SIG-M5 (cell line): ENCODE data around the gene SEZ6L.

Experiments used
- DNase-seq: peaks from one replicate; lab custom pipeline; 2025; lab: John Stamatoyannopoulos, UW

Gene SEZ6L

DNA sequence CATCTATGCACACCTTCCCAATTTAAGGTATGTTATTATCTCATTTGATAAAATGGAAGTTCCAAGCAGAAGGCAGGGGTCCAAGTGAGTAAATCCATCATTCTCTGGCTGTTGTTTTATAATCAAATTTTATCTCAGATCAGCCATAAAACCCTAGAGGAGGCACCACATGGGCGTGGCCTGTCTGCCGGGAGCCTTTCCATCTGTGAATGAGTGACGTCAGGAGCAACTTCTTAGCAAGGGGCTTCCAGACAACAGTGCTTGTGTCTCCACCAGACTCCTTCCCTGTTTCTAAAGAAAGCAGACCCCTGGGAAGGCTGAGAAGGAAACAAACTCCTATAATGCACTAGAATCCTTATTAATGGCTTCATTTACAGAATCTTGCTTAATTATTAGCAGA lies 13.5 kb downstream of the SEZ6L start:
- DNase-seq = no peak

- no peak for DNase-seq
These were observed 15.9 kb downstream of the SEZ6L start for GRCh38 chr22:26185190-26185589.

- DNase-seq = no peak
These were observed 19.1 kb downstream of the SEZ6L start for GRCh38 chr22:26188341-26188740.

DNA sequence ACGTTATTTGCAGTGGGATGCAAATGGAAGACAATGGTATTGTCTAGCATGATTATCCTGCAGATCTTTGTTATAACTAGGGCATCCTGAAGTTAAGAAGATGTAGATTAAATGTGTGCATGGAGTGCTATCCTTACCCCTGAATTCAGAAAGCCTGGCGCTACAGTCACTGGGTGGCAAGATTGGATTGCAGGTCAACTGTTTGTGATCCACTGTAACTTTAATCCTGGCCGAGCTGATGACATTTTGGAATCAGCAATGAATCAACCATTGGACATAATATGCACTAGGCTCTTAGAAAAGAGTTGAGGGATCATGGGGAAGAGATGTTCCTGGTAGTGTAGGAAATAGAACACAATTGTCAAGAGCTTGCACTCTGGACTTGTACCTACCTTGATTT lies 25.1 kb downstream of the SEZ6L start:
- no peak for DNase-seq

DNA sequence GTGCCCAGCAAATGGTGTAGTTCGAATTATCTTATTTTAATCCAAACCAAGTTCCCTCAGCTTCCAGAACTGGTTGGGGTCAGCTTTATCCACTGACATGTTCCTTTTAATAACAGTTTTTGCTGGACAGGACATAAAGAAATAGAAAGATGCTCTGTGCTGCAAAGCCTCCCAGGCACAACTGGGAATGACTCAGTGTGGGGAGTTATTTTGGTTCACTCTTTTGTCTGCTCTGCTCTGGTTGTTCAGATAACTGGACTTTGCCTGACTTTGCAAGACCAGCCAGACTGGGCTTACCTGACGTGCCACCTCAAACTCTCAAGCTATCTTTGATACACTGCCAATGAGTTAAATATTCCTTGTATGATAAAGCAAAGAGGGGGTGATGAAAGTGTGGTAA lies 25.6 kb downstream of the SEZ6L start:
- DNase-seq = no peak

DNA sequence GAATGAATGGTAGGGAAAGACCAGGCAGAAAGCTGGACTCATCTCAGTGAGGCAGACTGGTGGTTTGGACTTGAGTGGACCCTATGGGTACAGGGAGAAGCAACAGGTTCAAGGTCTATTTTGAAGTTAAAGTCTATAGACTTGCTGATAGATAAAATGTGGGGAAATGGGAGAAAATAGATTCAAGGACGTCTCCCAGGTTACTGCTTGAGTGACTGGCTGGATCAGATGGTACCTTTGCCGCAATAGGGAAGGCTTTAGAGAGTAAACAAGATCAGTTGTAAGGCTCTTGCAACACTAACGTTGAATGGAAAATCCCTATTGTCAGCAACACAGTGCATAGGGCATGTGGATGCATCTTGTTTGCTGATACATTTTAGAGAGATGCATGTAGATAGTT lies 27.4 kb downstream of the SEZ6L start:
- DNase-seq = no peak

DNA sequence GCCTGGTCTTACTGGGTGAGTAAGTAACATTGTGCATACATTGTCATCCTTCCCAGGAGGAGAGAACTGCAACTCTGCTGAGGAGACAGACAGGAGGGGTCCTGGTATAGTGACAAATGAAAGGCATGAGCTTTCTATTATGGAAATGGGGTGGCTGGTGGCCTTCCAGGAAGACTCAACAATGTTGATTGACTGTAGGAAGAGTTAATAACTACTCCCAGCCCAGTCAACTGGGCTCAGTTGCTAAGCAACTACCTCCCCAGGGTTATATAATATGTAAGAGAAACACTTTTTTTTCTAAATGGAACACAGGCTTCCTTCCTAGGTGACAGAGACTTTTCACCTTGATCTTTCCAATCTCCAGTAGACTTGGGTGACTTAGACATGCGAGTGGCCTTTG lies 28.2 kb downstream of the SEZ6L start:
- DNase-seq = no peak

DNA sequence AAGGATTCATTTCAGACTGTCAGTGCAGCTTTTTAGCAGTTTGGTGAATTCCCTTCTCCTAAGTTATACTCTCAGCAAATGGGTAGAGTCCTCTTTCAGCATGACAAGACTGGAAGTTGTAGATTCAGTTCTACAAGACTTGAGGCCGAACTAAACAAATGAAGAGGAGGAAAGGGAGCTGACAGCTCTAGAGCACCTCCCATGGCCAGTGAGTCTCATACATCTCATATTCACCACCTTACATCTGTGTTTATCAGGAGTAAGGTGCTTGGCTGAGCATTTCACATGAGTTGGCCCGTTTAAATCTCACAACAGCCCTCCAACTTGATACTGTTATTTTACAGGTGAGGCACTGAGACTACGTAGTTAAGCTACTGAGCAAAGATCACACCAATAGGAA lies 30.4 kb downstream of the SEZ6L start:
- no peak for DNase-seq

GRCh38 chr22:26202280-26202924 lies 33.1 kb downstream of the SEZ6L start:
- no peak for DNase-seq

- no peak for DNase-seq
These were observed 36.2 kb downstream of the SEZ6L start for GRCh38 chr22:26205494-26205893.

DNA sequence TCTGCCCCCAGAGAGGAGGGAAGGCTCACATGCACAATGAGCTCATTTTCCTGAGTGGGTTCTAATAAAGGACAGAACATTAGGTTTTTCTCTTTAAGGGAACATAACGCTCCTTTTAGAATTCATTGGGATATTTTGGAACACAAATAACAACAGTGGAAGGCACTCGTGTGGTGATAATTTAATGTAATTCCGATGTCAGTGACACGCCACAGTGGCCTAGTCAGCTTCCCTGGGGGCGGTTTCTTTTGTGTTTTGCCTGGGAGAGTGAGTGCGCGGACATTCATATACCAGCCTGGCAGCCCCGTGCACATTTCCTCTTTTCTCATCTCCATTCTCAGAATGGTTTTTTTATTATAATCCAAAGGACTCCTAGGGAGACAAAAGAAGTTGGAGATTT lies 41.1 kb downstream of the SEZ6L start:
- no peak for DNase-seq

- no peak for DNase-seq
These were observed 44.6 kb downstream of the SEZ6L start for GRCh38 chr22:26213826-26214225.

GRCh38 chr22:26214466-26214865 lies 45.2 kb downstream of the SEZ6L start:
- DNase-seq = no peak

GRCh38 chr22:26215736-26216135 lies 46.5 kb downstream of the SEZ6L start:
- DNase-seq = no peak

- no peak for DNase-seq
These were observed 55.9 kb downstream of the SEZ6L start for GRCh38 chr22:26225207-26225606.

- DNase-seq = no peak
These were observed 57.5 kb downstream of the SEZ6L start for GRCh38 chr22:26226538-26227297.

DNA sequence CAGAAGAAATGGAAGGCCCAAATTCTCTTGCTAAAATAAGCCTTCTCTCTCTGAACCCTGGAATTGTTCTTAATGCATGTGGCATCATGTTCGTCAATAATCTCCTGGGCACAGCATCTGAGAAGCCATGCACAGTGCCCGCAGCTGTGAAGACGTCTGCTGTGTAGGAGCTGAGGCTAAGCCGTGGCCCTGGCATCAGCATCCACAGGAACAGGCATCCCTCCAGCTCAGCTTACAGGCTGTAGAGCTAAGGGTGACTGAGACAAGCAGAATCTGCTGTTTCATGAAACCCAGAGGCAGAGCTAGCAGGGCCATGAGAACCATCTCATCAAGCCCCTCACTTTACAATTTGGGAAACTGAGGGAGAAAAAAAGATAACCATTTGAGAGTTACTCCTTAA lies 60.6 kb downstream of the SEZ6L start:
- DNase-seq = no peak

DNA sequence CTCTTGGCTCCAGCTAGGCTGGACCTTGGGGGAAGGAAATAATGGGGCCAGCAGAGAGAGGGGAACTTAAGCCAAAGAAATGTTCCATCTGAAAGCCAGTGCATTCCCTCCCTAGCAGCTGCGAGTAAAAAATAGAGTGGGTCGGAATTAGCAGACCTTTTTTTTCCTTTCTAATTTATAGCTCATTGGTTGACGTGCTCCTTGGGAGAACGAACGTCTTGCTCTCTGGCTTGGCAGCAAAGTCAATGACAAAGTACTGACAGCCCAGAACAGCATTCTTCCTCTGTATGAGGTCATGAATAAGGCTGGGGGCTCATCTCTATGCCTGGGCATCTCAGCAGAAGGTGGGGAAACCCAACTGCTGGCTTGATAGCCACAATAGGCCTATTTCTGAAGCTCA lies 65.0 kb downstream of the SEZ6L start:
- no peak for DNase-seq

DNA sequence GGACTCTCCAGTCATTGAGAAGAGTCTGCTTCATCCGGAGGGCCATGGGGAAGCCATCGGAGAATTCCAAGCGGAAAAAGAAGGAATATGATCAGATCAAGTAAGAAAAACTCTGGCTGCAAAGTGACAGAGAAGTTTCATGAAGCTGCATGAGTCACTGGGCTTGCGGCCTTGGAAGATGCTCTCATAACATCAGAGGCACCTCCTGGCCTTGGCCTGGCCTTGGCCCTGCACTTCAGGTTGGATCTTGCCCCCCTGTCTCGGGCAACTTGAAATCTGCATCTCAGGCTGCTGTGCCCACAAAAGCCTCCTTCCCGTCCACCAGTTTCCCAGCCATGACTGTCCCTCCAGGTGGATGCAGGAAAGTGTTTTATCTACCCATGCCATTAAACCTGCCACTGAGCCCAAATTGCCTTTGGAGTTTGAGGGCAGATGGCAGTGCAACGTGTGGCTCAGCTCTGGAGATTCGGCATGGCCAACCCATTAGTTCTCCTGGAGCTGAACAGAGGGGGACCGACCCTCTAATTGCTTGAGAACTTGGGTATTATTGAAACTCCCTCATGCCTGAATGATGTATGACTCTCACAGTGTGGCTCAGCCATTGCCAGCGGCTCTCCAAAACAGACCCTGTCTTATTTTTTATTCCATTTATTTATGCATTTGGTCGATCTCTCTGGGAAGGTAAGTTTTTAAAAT lies 66.7 kb downstream of the SEZ6L start:
- no peak for DNase-seq

DNA sequence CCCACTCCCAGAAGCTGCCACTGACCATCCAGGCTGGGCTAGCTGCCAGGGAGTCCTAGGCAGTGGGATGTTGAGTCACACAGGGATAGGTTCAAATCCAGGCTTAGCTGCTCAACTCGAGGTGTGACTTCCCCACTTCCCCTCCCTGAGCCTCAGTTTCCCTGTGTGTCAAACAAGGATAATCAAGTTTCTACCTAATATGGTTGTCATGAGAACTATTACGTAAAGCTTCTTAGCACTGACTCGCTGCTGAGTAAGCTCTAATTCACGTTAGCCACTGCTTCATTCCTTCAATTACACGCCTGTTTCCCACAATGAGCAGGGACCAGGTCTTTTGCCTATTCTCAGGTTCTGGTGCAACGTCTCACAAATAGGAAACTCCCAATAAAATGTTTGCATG lies 67.7 kb downstream of the SEZ6L start:
- DNase-seq = no peak

- no peak for DNase-seq
These were observed 69.3 kb downstream of the SEZ6L start for GRCh38 chr22:26238596-26238995.

DNA sequence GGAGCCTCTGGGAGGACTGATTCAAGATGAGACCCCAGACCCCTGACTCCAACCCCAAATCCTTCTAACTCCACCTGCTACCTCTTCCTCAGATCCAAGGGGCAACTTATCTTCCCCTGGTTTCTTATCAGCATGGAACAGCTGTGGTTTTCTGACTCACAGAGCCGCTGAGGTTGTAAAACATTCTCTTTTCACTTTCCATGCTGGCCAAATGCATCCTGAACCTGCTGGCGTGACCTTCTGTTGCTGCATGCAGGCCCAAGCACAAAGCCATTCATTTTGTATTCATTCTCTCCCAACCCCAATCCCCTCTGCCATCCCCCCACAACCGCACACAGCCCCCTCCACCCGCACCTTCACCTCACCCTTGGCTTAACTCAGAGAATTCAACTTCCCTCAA lies 70.3 kb downstream of the SEZ6L start:
- DNase-seq = no peak

GRCh38 chr22:26241361-26241760 lies 72.1 kb downstream of the SEZ6L start:
- no peak for DNase-seq
